HepG2 (cell line): ENCODE data around the gene TRAPPC3. TPM values are rescaled to one million over a fixed set of nuclear protein-coding genes. Genes with fewer than 3 reads are reported as not detected.

Experiments
- ATAC-seq: fragments of 200-7000 bp; cut with Tn5 transposase; 3 replicates; pipeline ENCODE4 v1.9.1; 2020; ENCODE audit warnings: mild to moderate bottlenecking, moderate library complexity
- BruUV-seq: library from RNA; stranded (reverse); fragments of 400-500 nt; replicated peaks from 2 replicates; lab custom pipeline; 2021; lab: Mats Ljungman, UMichigan
- CTCF ChIA-PET: fragments of 300-600 bp; formaldehyde crosslinking; extraction: SDS; loops from one replicate; lab custom pipeline; 2021; ENCODE audit warnings: low total read pairs, inconsistent platforms, low intra/inter-chr PET ratio; lab: Yijun Ruan, JAX
- POLR2A ChIA-PET: fragments of 350-600 bp; sonication (Branson Sonifier 250); formaldehyde crosslinking; loops from one replicate; lab custom pipeline; 2020; ENCODE audit warnings: antibody characterized with exemption, inconsistent platforms; lab: Yijun Ruan, JAX
- DNase-seq: peaks from one replicate; pipeline ENCODE4 v3.0.0-alpha.2; 2015; ENCODE audit warnings: low spot score
- FAIRE-seq: peaks from 3 replicates; lab custom pipeline; 2011; peaks lifted over from hg19 to GRCh38; lab: Jason Lieb, UNC
- H2AFZ ChIP-seq: one replicate; pipeline ENCODE4 v1.6.1; 2011; ENCODE audit warnings: low read length, inconsistent platforms
- H3K27ac ChIP-seq: fragments of 300-600 bp; 3 replicates; pipeline ENCODE4 v1.8.0; 2011; ENCODE audit warnings: mixed run types, mild to moderate bottlenecking, mixed read lengths, low read length, inconsistent platforms; ENCODE audit not compliant: insufficient read depth; ENCODE audit errors: extremely low read length
- H3K27me3 ChIP-seq, 2 experiments: fragments of 200-600 bp in 1 of 2; 2 replicates in 1 of 2; 3 replicates in 1 of 2; pipeline versions ENCODE4 v1.6.0 to v1.8.0; 2011; ENCODE audit warnings: low read length in 2 of 2, mild to moderate bottlenecking in 2 of 2, moderate library complexity in 2 of 2, inconsistent platforms in 1 of 2; ENCODE audit not compliant: insufficient read depth in 2 of 2, control insufficient read depth in 1 of 2
- H3K36me3 ChIP-seq, 2 experiments: fragments of 200-600 bp in 1 of 2; replicated peaks in 1 of 2; 2 replicates in 1 of 2; 3 replicates in 1 of 2; pipeline versions ENCODE4 v1.5.1 to v1.8.0; 2011; ENCODE audit warnings: low read length in 2 of 2, inconsistent platforms in 1 of 2; ENCODE audit not compliant: insufficient read depth in 2 of 2, control insufficient read depth in 1 of 2
- H3K4me1 ChIP-seq: 2 replicates; pipeline ENCODE4 v1.5.1; 2012; ENCODE audit warnings: low read length, inconsistent platforms; ENCODE audit not compliant: insufficient read depth
- H3K4me2 ChIP-seq: 2 replicates; pipeline ENCODE4 v1.6.0; 2011; ENCODE audit warnings: low read depth, low read length, inconsistent platforms
- H3K4me3 ChIP-seq, 3 experiments: fragments of 200-600 bp in 1 of 3; sonication (generic), shearing (Covaris generic) in 1 of 3; replicated peaks in 1 of 3; 2 replicates each; pipeline ENCODE4 v1.5.1; 2011 to 2016; ENCODE audit warnings: low read length in 3 of 3, inconsistent platforms in 2 of 3, low read depth in 2 of 3, mild to moderate bottlenecking in 2 of 3, control low read depth in 1 of 3, mixed read lengths in 1 of 3; ENCODE audit not compliant: insufficient read depth in 1 of 3
- H3K79me2 ChIP-seq: one replicate; pipeline ENCODE4 v1.6.1; 2011; ENCODE audit warnings: low read length, inconsistent platforms; ENCODE audit not compliant: insufficient read depth
- H3K9ac ChIP-seq: 2 replicates; pipeline ENCODE4 v1.6.0; 2011; ENCODE audit warnings: mild to moderate bottlenecking, low read depth, low read length, inconsistent platforms; ENCODE audit not compliant: insufficient read depth
- H3K9me3 ChIP-seq: 2 replicates; pipeline ENCODE4 v1.5.1; 2012; ENCODE audit warnings: mild to moderate bottlenecking, low read length
- H4K20me1 ChIP-seq: 2 replicates; pipeline ENCODE4 v1.6.0; 2011; ENCODE audit warnings: inconsistent platforms, mild to moderate bottlenecking, low read length, moderate library complexity; ENCODE audit not compliant: insufficient read depth
- ARNT2 ChIP-seq: sonication (generic); formaldehyde crosslinking; IDR thresholded peaks from 2 replicates; pipeline ENCODE4 v1.8.0; 2022; ENCODE audit warnings: mild to moderate bottlenecking, low read depth, missing genetic modification reagents, moderate library complexity
- EP300 ChIP-seq, 3 experiments: sonication (generic) in 1 of 3; formaldehyde crosslinking in 1 of 3; IDR thresholded peaks; 2 replicates each; pipeline versions ENCODE4 v1.5.1 to v1.6.1; 2011 to 2020; ENCODE audit warnings: low read depth in 2 of 3, low read length in 2 of 3, borderline replicate concordance in 1 of 3, improper control_type of control experiment in 1 of 3, mild to moderate bottlenecking in 1 of 3, missing genetic modification reagents in 1 of 3, moderate library complexity in 1 of 3
- SMAD3 ChIP-seq: sonication (generic); formaldehyde crosslinking; IDR thresholded peaks from 2 replicates; pipeline ENCODE4 v1.4.0; 2020; ENCODE audit warnings: missing genetic modification reagents
- SOX6 ChIP-seq, 2 experiments: fragments of 450-650 bp in 1 of 2; sonication (generic) in 1 of 2; formaldehyde crosslinking in 1 of 2; IDR thresholded peaks; 2 replicates each; pipeline versions ENCODE4 v1.4.0 to v1.6.1; 2017 to 2020; ENCODE audit warnings: antibody characterized with exemption in 1 of 2, mild to moderate bottlenecking in 1 of 2, missing genetic modification reagents in 1 of 2
- TEAD3 ChIP-seq: optimal IDR thresholded peaks from 2 replicates; pipeline ENCODE3; 2016; ENCODE audit warnings: borderline replicate concordance
- ZNF629 ChIP-seq: sonication (generic); formaldehyde crosslinking; conservative IDR thresholded peaks from 2 replicates; pipeline ENCODE4 v1.5.0; 2020; ENCODE audit warnings: missing genetic modification reagents
- WGBS: methylation state at CpG from one replicate; pipeline ENCODE4 v1.1.6; 2017; ENCODE audit warnings: low lambda C conversion rate; 5-methylcytosine and 5-hydroxymethylcytosine counted together
- in situ Hi-C: cut with HindIII; loops from 2 replicates; pipeline ENCODE4 v1.10.0; 2017; ENCODE audit warnings: low pct_unique_long_range_greater_than_20kb; ENCODE audit not compliant: extremely low pct_ligation_motif_present
- intact Hi-C: fragments of 100-400 bp; cut with micrococcal nuclease; formaldehyde crosslinking; loops from one replicate; pipeline ENCODE4 v1.10.0; 2022; ENCODE audit not compliant: unreplicated experiment
- polyA plus RNA-seq, 8 experiments: library from polyadenylated mRNA; depleted of rRNA in 3 of 8; stranded (reverse) in 7 of 8; unstranded in 1 of 8; fragments of >200 nt; fragmentation: Illumina TruSeq in 4 of 8; extraction: Trizol in 4 of 8; gene quantifications; 2 replicates each; pipeline versions ENCODE4 v1.2.1 to v1.2.3, GENCODE V29; 2011 to 2016; ENCODE audit warnings: low read depth in 4 of 8, missing spikeins in 1 of 8, mixed read lengths in 1 of 8; ENCODE audit not compliant: insufficient read depth in 1 of 8
- total RNA-seq, 5 experiments: library from RNA; depleted of rRNA; stranded (reverse); fragments of >200 nt; fragmentation: Illumina TruSeq; extraction: Trizol; gene quantifications; 2 replicates each; pipeline ENCODE4 v1.2.3, GENCODE V29; 2016; ENCODE audit warnings: low read depth in 1 of 5

TRAPPC3 gene
- total and polyA plus RNA-seq, 2 of the 13 experiments (the other 11 are each of a cell fraction or from before 2014, with no cell fraction given): 53.7 to 62.4 TPM

GRCh38 chr1:36119456-36119855 lies 29.8 kb downstream of the TRAPPC3 start:
- H3K9me3 ChIP-seq: no peaks in the 10 kb centered on the region
- intact Hi-C loops: no loop called here
- TF ChIP-seq SMAD3 (CRISPR knock-in tag) (no peak), TEAD3 (peak; percentile 42)
- POLR2A ChIA-PET: interaction anchor here (1.5 kb wide), 1 partner anchor 31 kb away, joined by 4 read pairs; no protein-coding TSS in a partner anchor
- no peaks in the 10 kb centered on the region for H4K20me1 ChIP-seq
- DNase-seq: no peak
- H3K4me2 ChIP-seq: no peak overlapping the region; the same call in 1 of the 2 replicates
- WGBS: 14% methylated on average over 7 of the region's 9 CpGs
- no peak for ATAC-seq
- H3K27ac ChIP-seq: no peak overlapping the region
- H3K4me3 ChIP-seq: no peak overlapping the region
- in situ Hi-C loops: no loop called here
- no peak overlapping the region for H3K9ac ChIP-seq
- FAIRE-seq: no peak
- no peaks in the 10 kb centered on the region for H3K36me3 ChIP-seq
- no peak overlapping the region for H2AFZ ChIP-seq
- no TSS peak for BruUV-seq
- no peaks in the 10 kb centered on the region for H3K79me2 ChIP-seq
- CTCF ChIA-PET: no interaction called here
- H3K4me1 ChIP-seq: peaks cover 51% of the 10 kb centered on the region
- peaks cover 10 to 44% of the 10 kb centered on the region in 2 experiments; a peak in 4 of 5 replicates for H3K27me3 ChIP-seq

GRCh38 chr1:36118447-36119204 lies 30.7 kb downstream of the TRAPPC3 start:
- no peak overlapping the region for H3K9ac ChIP-seq
- no peak overlapping the region for H3K27ac ChIP-seq
- H3K27me3 ChIP-seq: peaks cover 8 to 35% of the 10 kb centered on the region in 2 experiments; a peak in 3 of 5 replicates
- H3K4me1 ChIP-seq: peaks cover 50% of the 10 kb centered on the region
- in situ Hi-C loops: no loop called here
- intact Hi-C loops: no loop called here
- H3K9me3 ChIP-seq: no peaks in the 10 kb centered on the region
- no peak overlapping the region for H3K4me3 ChIP-seq
- H4K20me1 ChIP-seq: no peaks in the 10 kb centered on the region
- H2AFZ ChIP-seq: no peak overlapping the region
- no peak for TF ChIP-seq ARNT2 (CRISPR knock-in tag)
- peak; percentile 75 for TF ChIP-seq ZNF629 (CRISPR knock-in tag)
- TF ChIP-seq SOX6 (IDR thresholded peaks at IDR 0.05): no peak
- no peak for TF ChIP-seq SOX6 (CRISPR knock-in tag; IDR thresholded peaks at IDR 0.05)
- no peak for TF ChIP-seq EP300 (IDR thresholded peaks at IDR 0.05; ENCODE audit: low read depth in 2 of 2, low read length in 2 of 2)
- TF ChIP-seq EP300 (CRISPR knock-in tag; IDR thresholded peaks at IDR 0.05; ENCODE audit: borderline replicate concordance): no peak
- H3K36me3 ChIP-seq: no peaks in the 10 kb centered on the region
- BruUV-seq: no TSS peak
- POLR2A ChIA-PET: interaction anchor here (1.4 to 1.5 kb wide), 2 partner anchors 21 to 32 kb away, joined by 4 to 5 read pairs; no protein-coding TSS in a partner anchor
- CTCF ChIA-PET: no interaction called here
- DNase-seq (no peak), ATAC-seq (no peak), FAIRE-seq (no peak)
- no peaks in the 10 kb centered on the region for H3K79me2 ChIP-seq
- H3K4me2 ChIP-seq: no peak overlapping the region
- WGBS: 16% methylated on average over 3 of the region's 10 CpGs
